HCT116 (cell line): ENCODE data around the gene ITPR1. TPM values are rescaled to one million over a fixed set of nuclear protein-coding genes. Genes with fewer than 3 reads are reported as not detected.
"Not testable (repeated sequence)": the region's sequence is repeated elsewhere in the genome, so short reads cannot be mapped to it uniquely, and the experiment has no call there.

Experiments
- ATAC-seq: fragments of 200-7000 bp; cut with Tn5 transposase; 2 replicates; pipeline ENCODE4 v1.9.1; 2020; ENCODE audit warnings: mild to moderate bottlenecking, moderate library complexity
- BruUV-seq: library from RNA; stranded (reverse); fragments of 400-500 nt; replicated peaks from 2 replicates; lab custom pipeline; 2021; lab: Mats Ljungman, UMichigan
- CTCF ChIA-PET: fragments of 300-600 bp; sonication (Branson Sonifier 250); formaldehyde crosslinking; loops from one replicate; lab custom pipeline; 2021; ENCODE audit warnings: antibody characterized with exemption; lab: Charles Lee
- POLR2A ChIA-PET: fragments of 300-600, 350-600 bp; sonication (Branson Sonifier 250); formaldehyde crosslinking; loops from one replicate; lab custom pipeline; 2021; ENCODE audit warnings: antibody characterized with exemption; lab: Charles Lee
- RAD21 ChIA-PET, 2 experiments: fragments of 300-600 bp; sonication (Branson Sonifier 250); formaldehyde crosslinking; loops; one replicate each; lab custom pipeline; 2023; ENCODE audit warnings: low total read pairs in 2 of 2; ENCODE audit not compliant: uncharacterized antibody in 2 of 2, unreplicated experiment in 2 of 2, low non-redundant PET in 1 of 2; lab: Charles Lee
- DNase-seq: peaks from one replicate; pipeline ENCODE4 v3.0.0-alpha.2; 2010; ENCODE audit warnings: low read depth, low spot score
- H2AFZ ChIP-seq: fragments of 200-600 bp; shearing (Covaris generic), sonication (generic); 2 replicates; pipeline ENCODE4 v1.6.1; 2017; ENCODE audit warnings: low read depth, mixed run types, mixed read lengths, antibody characterized with exemption, low read length; ENCODE audit not compliant: poor library complexity, severe bottlenecking
- H3K27ac ChIP-seq: 2 replicates; pipeline ENCODE4 v1.5.1; 2012; ENCODE audit warnings: low read depth, low read length
- H3K27me3 ChIP-seq: fragments of 200-600 bp; sonication (generic); 2 replicates; pipeline ENCODE4 v1.6.1; 2016; ENCODE audit warnings: mixed run types, low read length, mixed read lengths; ENCODE audit not compliant: insufficient read depth
- H3K36me3 ChIP-seq, 2 experiments: fragments of 200-500 bp in 1 of 2; fragments of 200-600 bp in 1 of 2; sonication (Bioruptor generic) in 1 of 2; sonication (generic) in 1 of 2; 2 replicates each; pipeline versions ENCODE4 v1.5.1 to v1.6.1; 2014 to 2016; ENCODE audit warnings: low read length in 2 of 2, inconsistent platforms in 1 of 2, mixed read lengths in 1 of 2, mixed run types in 1 of 2; ENCODE audit not compliant: insufficient read depth in 2 of 2, control insufficient read depth in 1 of 2
- H3K4me1 ChIP-seq, 2 experiments: fragments of 200-600 bp in 1 of 2; sonication (generic) in 1 of 2; 2 replicates each; pipeline versions ENCODE4 v1.5.1 to v1.6.1; 2012 to 2017; ENCODE audit warnings: low read length in 2 of 2, inconsistent platforms in 1 of 2, mild to moderate bottlenecking in 1 of 2, mixed read lengths in 1 of 2, mixed run types in 1 of 2, moderate library complexity in 1 of 2; ENCODE audit not compliant: insufficient read depth in 2 of 2, control insufficient read depth in 1 of 2
- H3K4me2 ChIP-seq: fragments of 200-600 bp; sonication (generic); 2 replicates; pipeline ENCODE4 v1.6.1; 2017; ENCODE audit warnings: mixed run types, low read length, mixed read lengths
- H3K4me3 ChIP-seq, 2 experiments: fragments of 200-600 bp in 1 of 2; sonication (generic) in 1 of 2; replicated peaks in 1 of 2; 2 replicates each; pipeline ENCODE4 v1.5.1; 2011 to 2016; ENCODE audit warnings: low read length in 2 of 2, control low read depth in 1 of 2, low read depth in 1 of 2, mild to moderate bottlenecking in 1 of 2, mixed read lengths in 1 of 2, mixed run types in 1 of 2
- H3K79me2 ChIP-seq: fragments of 200-600 bp; sonication (generic); 2 replicates; pipeline ENCODE4 v1.6.1; 2017; ENCODE audit warnings: mild to moderate bottlenecking, mixed run types, low read length, moderate library complexity, mixed read lengths; ENCODE audit not compliant: insufficient read depth
- H3K9ac ChIP-seq: fragments of 200-600 bp; sonication (generic); 2 replicates; pipeline ENCODE4 v1.6.1; 2016; ENCODE audit warnings: low read length, mixed read lengths
- H3K9me2 ChIP-seq: fragments of 200-600 bp; sonication (generic), shearing (Covaris generic); 2 replicates; pipeline ENCODE4 v1.6.1; 2017; ENCODE audit warnings: mixed run types, mild to moderate bottlenecking, moderate library complexity; ENCODE audit not compliant: insufficient read depth
- H3K9me3 ChIP-seq, 2 experiments: fragments of 200-500 bp in 1 of 2; fragments of 200-600 bp in 1 of 2; sonication (Bioruptor generic) in 1 of 2; sonication (generic) in 1 of 2; 2 replicates each; pipeline ENCODE4 v1.6.1; 2014 to 2017; ENCODE audit warnings: low read length in 2 of 2, mixed read lengths in 2 of 2, inconsistent platforms in 1 of 2, low read depth in 1 of 2, mild to moderate bottlenecking in 1 of 2, mixed run types in 1 of 2, moderate library complexity in 1 of 2; ENCODE audit not compliant: control insufficient read depth in 1 of 2, insufficient read depth in 1 of 2
- H4K20me1 ChIP-seq: fragments of 200-600 bp; sonication (generic), shearing (Covaris generic); 2 replicates; pipeline ENCODE4 v1.6.1; 2017; ENCODE audit warnings: mixed run types, mild to moderate bottlenecking, moderate library complexity; ENCODE audit not compliant: insufficient read depth
- EZH2 ChIP-seq: fragments of 200-600 bp; sonication (generic); IDR thresholded peaks from 2 replicates; pipeline ENCODE4 v1.6.1; 2017; ENCODE audit warnings: antibody characterized with exemption, mixed run types
- POLR2AphosphoS5 ChIP-seq: IDR thresholded peaks from 2 replicates; pipeline ENCODE4 v1.6.1; 2011; ENCODE audit warnings: mild to moderate bottlenecking, low read depth, low read length, moderate library complexity
- RAD21 ChIP-seq: IDR thresholded peaks from 2 replicates; pipeline ENCODE4 v1.6.1; 2012; ENCODE audit warnings: low read depth, mild to moderate bottlenecking
- REST ChIP-seq: IDR thresholded peaks from 2 replicates; pipeline ENCODE4 v1.6.1; 2012; ENCODE audit warnings: low read depth
- ZFX ChIP-seq: fragments of 450-650 bp; IDR thresholded peaks from 2 replicates; pipeline ENCODE4 v1.6.1; 2017
- ZNF274 ChIP-seq: fragments of 200-500 bp; sonication (Bioruptor generic); IDR thresholded peaks from 2 replicates; pipeline ENCODE4 v1.6.1; 2014; ENCODE audit warnings: mild to moderate bottlenecking, low read depth, low read length, inconsistent platforms
- intact Hi-C: fragments of 100-400 bp; cut with micrococcal nuclease; formaldehyde crosslinking; loops from 2 replicates; pipeline ENCODE4 v1.10.0; 2022
- total RNA-seq: library from RNA; stranded (reverse); gene quantifications from one replicate; pipeline ENCODE4 v1.2.1, GENCODE V29; 2021; ENCODE audit not compliant: unreplicated experiment

The ITPR1 gene
- total RNA-seq, 1 experiment from 2014 or later: 9.2 TPM

GRCh38 chr3:4454142-4454541 is 39.0 kb upstream of the ITPR1 start:
- no peak overlapping the region for H2AFZ ChIP-seq
- RAD21 ChIA-PET: no interaction called here
- TF ChIP-seq REST (no peak), RAD21 (no peak), EZH2 (no peak), POLR2AphosphoS5 (no peak), ZNF274 (no peak), ZFX (no peak)
- H3K9me2 ChIP-seq: no peaks in the 10 kb centered on the region
- no peak overlapping the region for H3K4me2 ChIP-seq
- DNase-seq (no peak), ATAC-seq (no peak)
- intact Hi-C loops: no loop called here
- no peaks in the 10 kb centered on the region for H3K4me1 ChIP-seq
- no peak overlapping the region for H3K27ac ChIP-seq
- no peaks in the 10 kb centered on the region for H3K36me3 ChIP-seq
- H3K9ac ChIP-seq: no peak overlapping the region
- no TSS peak for BruUV-seq
- CTCF ChIA-PET: no interaction called here
- no peaks in the 10 kb centered on the region for H3K27me3 ChIP-seq
- no peaks in the 10 kb centered on the region for H3K9me3 ChIP-seq
- H3K4me3 ChIP-seq: no peak overlapping the region
- H3K79me2 ChIP-seq: no peaks in the 10 kb centered on the region; the same call in 1 of the 2 replicates
- POLR2A ChIA-PET: no interaction called here
- H4K20me1 ChIP-seq: no peaks in the 10 kb centered on the region

GRCh38 chr3:4456780-4457179 is 36.4 kb upstream of the ITPR1 start:
- H3K9me3 ChIP-seq, RAD21 ChIA-PET, H3K4me1 ChIP-seq, intact Hi-C loops, H3K9me2 ChIP-seq, DNase-seq, BruUV-seq, H3K4me3 ChIP-seq, H4K20me1 ChIP-seq, H3K4me2 ChIP-seq, H3K9ac ChIP-seq, ATAC-seq, CTCF ChIA-PET, H3K27me3 ChIP-seq, H3K27ac ChIP-seq, POLR2A ChIA-PET, H3K79me2 ChIP-seq, H2AFZ ChIP-seq, H3K36me3 ChIP-seq: not testable (repeated sequence)
